GM19463 (cell line): Measurements from ENCODE around the gene KIAA0825.
"Not testable (repeated sequence)": the region's sequence is repeated elsewhere in the genome, so short reads cannot be mapped to it uniquely, and the experiment has no call there.

Experiments
- ATAC-seq: cut with Tn5 transposase; IDR thresholded peaks from one replicate; pipeline ENCODE4 v1.9.1; 2021; ENCODE audit warnings: mild to moderate bottlenecking, moderate library complexity; ENCODE audit not compliant: unreplicated experiment

Gene KIAA0825

GRCh38 chr5:94388773-94389514 is 229.5 kb downstream of the KIAA0825 start:
- peak; percentile 8 for ATAC-seq

- no peak for ATAC-seq
Observed at GRCh38 chr5:94385767-94386166, 232.6 kb downstream of the KIAA0825 start.

- no peak for ATAC-seq
Observed at GRCh38 chr5:94378062-94378461, 240.3 kb downstream of the KIAA0825 start.

- no peak for ATAC-seq
Observed at GRCh38 chr5:94376672-94377345, 241.6 kb downstream of the KIAA0825 start.

GRCh38 chr5:94375801-94376200 is 242.6 kb downstream of the KIAA0825 start:
- no peak for ATAC-seq

- no peak for ATAC-seq
Observed at GRCh38 chr5:94374336-94374735, 244.1 kb downstream of the KIAA0825 start.

GRCh38 chr5:94367900-94368299 is 250.5 kb downstream of the KIAA0825 start:
- no peak for ATAC-seq

- ATAC-seq = no peak
Observed at GRCh38 chr5:94366811-94367210, 251.6 kb downstream of the KIAA0825 start.

- ATAC-seq = no peak
Observed at GRCh38 chr5:94362857-94363256, 255.5 kb downstream of the KIAA0825 start.

- ATAC-seq = no peak
Observed at GRCh38 chr5:94361832-94362796, 256.3 kb downstream of the KIAA0825 start.

GRCh38 chr5:94361161-94361560 is 257.2 kb downstream of the KIAA0825 start:
- ATAC-seq = no peak

GRCh38 chr5:94360382-94361130 is 257.8 kb downstream of the KIAA0825 start:
- ATAC-seq = no peak

- ATAC-seq = no peak
Observed at GRCh38 chr5:94359880-94360279, 258.5 kb downstream of the KIAA0825 start.

GRCh38 chr5:94355811-94356210 is 262.6 kb downstream of the KIAA0825 start:
- ATAC-seq = no peak

- ATAC-seq = not testable (repeated sequence)
Observed at GRCh38 chr5:94354837-94355485, 263.4 kb downstream of the KIAA0825 start.

- no peak for ATAC-seq
Observed at GRCh38 chr5:94353605-94354004, 264.8 kb downstream of the KIAA0825 start.

GRCh38 chr5:94347130-94347529 is 271.3 kb downstream of the KIAA0825 start:
- ATAC-seq = no peak

GRCh38 chr5:94345257-94345656 is 273.1 kb downstream of the KIAA0825 start:
- ATAC-seq = no peak

GRCh38 chr5:94337617-94338016 is 280.8 kb downstream of the KIAA0825 start:
- no peak for ATAC-seq

- no peak for ATAC-seq
Observed at GRCh38 chr5:94335936-94336335, 282.5 kb downstream of the KIAA0825 start.
